Gastroesophageal sphincter (tissue), 4 donors: ENCODE data around the gene LAMA3. TPM values are rescaled to one million over a fixed set of nuclear protein-coding genes. Genes with fewer than 3 reads are reported as not detected.

ENCODE experiments used
- ATAC-seq: fragments of 150-250 bp; one replicate; pipeline ENCODE4 v1.9.1; 2016; ENCODE audit warnings: mild to moderate bottlenecking, moderate library complexity
- H3K27ac ChIP-seq, 4 donors: fragments of 200-600 bp; sonication (generic) in 3 of 4; 1 replicate in 3 of 4; 2 replicates in 1 of 4; pipeline ENCODE4 v1.5.1; 2016 to 2019
- H3K27me3 ChIP-seq: fragments of 200-600 bp; sonication (generic); one replicate; pipeline ENCODE4 v1.5.1; 2019
- H3K36me3 ChIP-seq, 2 donors: fragments of 200-600 bp; sonication (generic); one replicate each; pipeline ENCODE4 v1.5.1; 2019; ENCODE audit warnings: control low read depth in 1 of 2
- H3K4me1 ChIP-seq, 3 donors: fragments of 200-600 bp; sonication (generic); 1 replicate in 2 of 3; 2 replicates in 1 of 3; pipeline ENCODE4 v1.5.1; 2016 to 2019; ENCODE audit warnings: control low read depth in 2 of 3
- H3K4me3 ChIP-seq, 2 donors: fragments of 200-600 bp; sonication (generic); one replicate each; pipeline ENCODE4 v1.5.1; 2019; ENCODE audit warnings: mild to moderate bottlenecking in 1 of 2, moderate library complexity in 1 of 2
- H3K9me3 ChIP-seq, 3 donors: fragments of 200-600 bp; sonication (generic); one replicate each; pipeline ENCODE4 v1.5.1; 2017 to 2019; ENCODE audit warnings: control low read depth in 2 of 3
- CTCF ChIP-seq, 4 experiments: fragments of 200-600 bp in 2 of 4; fragments of 450-650 bp in 2 of 4; sonication (generic) in 1 of 4; IDR thresholded peaks; one replicate each; pipeline ENCODE4 v1.5.1; 2017 to 2019; ENCODE audit warnings: antibody characterized with exemption in 4 of 4, mild to moderate bottlenecking in 2 of 4, moderate library complexity in 2 of 4
- EP300 ChIP-seq: sonication (generic); formaldehyde crosslinking; IDR thresholded peaks from one replicate; pipeline ENCODE4 v1.6.1; 2017; ENCODE audit warnings: antibody characterized with exemption, mild to moderate bottlenecking
- POLR2A ChIP-seq, 2 donors: fragments of 450-650 bp; IDR thresholded peaks; one replicate each; pipeline ENCODE4 v1.6.1; 2017; ENCODE audit warnings: antibody characterized with exemption in 2 of 2, mild to moderate bottlenecking in 2 of 2, moderate library complexity in 1 of 2
- POLR2AphosphoS5 ChIP-seq: sonication (generic); formaldehyde crosslinking; IDR thresholded peaks from one replicate; pipeline ENCODE4 v1.6.1; 2017; ENCODE audit warnings: antibody characterized with exemption
- WGBS, 2 donors: methylation state at CpG; one replicate each; pipeline ENCODE4 v1.1.5; 2018; ENCODE audit warnings: low coverage in 1 of 2; 5-methylcytosine and 5-hydroxymethylcytosine counted together
- total RNA-seq, 4 donors: library from RNA; depleted of rRNA; stranded (reverse); fragments of >200 nt; gene quantifications; one replicate each; pipeline ENCODE4 v1.1.0, GENCODE V29; 2016

The LAMA3 gene
- total RNA-seq, 4 donors from 2014 or later, result 8.3 to 13.5 (median 9.5) TPM

DNA sequence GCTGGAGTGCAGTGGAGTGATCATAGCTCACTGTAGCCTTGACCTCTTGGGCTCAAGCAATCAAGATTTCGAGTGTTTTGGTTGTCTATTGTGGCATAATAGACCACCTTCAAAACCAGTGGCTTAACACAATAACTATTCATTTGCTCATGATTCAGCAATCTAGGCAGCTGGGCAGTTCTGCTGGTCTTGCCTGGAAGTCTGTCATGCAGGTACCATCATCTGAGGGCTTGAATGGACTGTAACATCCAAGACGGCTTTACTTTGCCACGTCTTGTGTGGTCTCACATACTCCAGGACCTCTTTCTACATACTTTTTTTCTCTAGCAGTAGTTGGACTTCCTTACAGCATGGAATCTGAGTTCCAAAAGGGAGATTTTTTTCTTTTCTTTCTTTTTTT is 13.4 kb upstream of the LAMA3 start:
- ATAC-seq, result no peak
- Histone ChIP-seq H3K9me3 (peaks cover 0 to 6% (median 0%) of the 10 kb centered on the region in 3 donors), H3K4me3 (no peak overlapping the region), H3K36me3 (no peaks in the 10 kb centered on the region), H3K27me3 (no peaks in the 10 kb centered on the region), H3K4me1 (no peaks in the 10 kb centered on the region), H3K27ac (no peak overlapping the region)
- 92 to 97% methylated on average over 2 to 3 of the region's 3 CpGs for WGBS, 2 donors
- TF ChIP-seq CTCF (IDR thresholded peaks at IDR 0.05), result no peak
- no peak for TF ChIP-seq EP300
- no peak for TF ChIP-seq POLR2A (IDR thresholded peaks at IDR 0.05)
- no peak for TF ChIP-seq POLR2AphosphoS5

GRCh38 chr18:23682045-23682444 is 7.2 kb upstream of the LAMA3 start:
- no peak for TF ChIP-seq POLR2AphosphoS5
- no peak for TF ChIP-seq POLR2A (IDR thresholded peaks at IDR 0.05)
- TF ChIP-seq CTCF (IDR thresholded peaks at IDR 0.05), result no peak
- no peak for TF ChIP-seq EP300
- ATAC-seq, result no peak
- WGBS, 2 donors, result 44 to 100% methylated on average over 2 of the region's 2 CpGs
- Histone ChIP-seq H3K27me3 (no peaks in the 10 kb centered on the region), H3K9me3 (no peaks in the 10 kb centered on the region), H3K36me3 (no peaks in the 10 kb centered on the region), H3K4me3 (no peak overlapping the region), H3K27ac (no peak overlapping the region), H3K4me1 (peaks cover 0 to 7% (median 0%) of the 10 kb centered on the region in 3 donors)

- WGBS, 2 donors, result 75 to 100% methylated on average over 1 of the region's 1 CpG
- no peaks in the 10 kb centered on the region for H3K9me3 ChIP-seq
- peaks cover 0 to 7% (median 0%) of the 10 kb centered on the region in 3 donors for H3K4me1 ChIP-seq
- H3K36me3 ChIP-seq, result no peaks in the 10 kb centered on the region
- TF ChIP-seq EP300 (no peak), POLR2A (IDR thresholded peaks at IDR 0.05) (no peak), POLR2AphosphoS5 (no peak), CTCF (IDR thresholded peaks at IDR 0.05) (no peak)
- no peaks in the 10 kb centered on the region for H3K27me3 ChIP-seq
- H3K4me3 ChIP-seq, result no peak overlapping the region
- no peak for ATAC-seq
- H3K27ac ChIP-seq, result no peak overlapping the region
These were observed 6.8 kb upstream of the LAMA3 start for GRCh38 chr18:23682472-23682871.

GRCh38 chr18:23683155-23683554 is 6.1 kb upstream of the LAMA3 start:
- no peaks in the 10 kb centered on the region for H3K9me3 ChIP-seq
- WGBS, 2 donors, result 72 to 87% methylated on average over 3 of the region's 3 CpGs
- H3K4me3 ChIP-seq, result no peak overlapping the region
- H3K27ac ChIP-seq, result no peak overlapping the region
- peaks cover 4% of the 10 kb centered on the region for H3K27me3 ChIP-seq
- H3K4me1 ChIP-seq, result peaks cover 0 to 7% (median 0%) of the 10 kb centered on the region in 3 donors
- no peaks in the 10 kb centered on the region for H3K36me3 ChIP-seq
- no peak for TF ChIP-seq POLR2A (IDR thresholded peaks at IDR 0.05)
- TF ChIP-seq EP300, result no peak
- TF ChIP-seq CTCF (IDR thresholded peaks at IDR 0.05), result no peak
- TF ChIP-seq POLR2AphosphoS5, result no peak
- no peak for ATAC-seq

DNA sequence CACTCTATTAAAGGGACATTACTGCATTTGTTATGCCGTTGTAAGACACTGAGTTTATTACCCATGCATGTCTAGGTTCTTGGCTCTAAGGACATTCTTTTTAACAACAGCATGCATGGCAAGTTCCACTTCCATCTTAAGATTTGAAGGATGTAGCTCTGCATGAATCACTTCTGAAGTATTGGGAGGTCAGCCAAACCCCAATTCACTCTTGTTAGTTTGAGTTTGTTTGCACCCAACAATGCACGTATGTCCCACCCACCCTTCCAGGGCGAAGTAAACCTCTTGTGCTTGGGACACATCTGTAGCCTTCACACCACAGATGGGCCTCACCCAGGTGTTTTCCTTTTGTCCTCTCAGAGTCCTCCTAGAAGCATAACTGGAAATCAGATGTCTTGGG is 5.6 kb upstream of the LAMA3 start:
- H3K9me3 ChIP-seq, result no peaks in the 10 kb centered on the region
- H3K27me3 ChIP-seq, result peaks cover 4% of the 10 kb centered on the region
- 50 to 67% methylated on average over 3 of the region's 3 CpGs for whole genome bisulfite sequencing, 2 donors
- no peak overlapping the region for H3K27ac ChIP-seq
- peaks cover 0 to 11% (median 1%) of the 10 kb centered on the region in 3 donors for H3K4me1 ChIP-seq
- no peak for ATAC-seq
- no peaks in the 10 kb centered on the region for H3K36me3 ChIP-seq
- no peak overlapping the region for H3K4me3 ChIP-seq
- TF ChIP-seq EP300 (no peak), CTCF (IDR thresholded peaks at IDR 0.05) (no peak), POLR2A (IDR thresholded peaks at IDR 0.05) (no peak), POLR2AphosphoS5 (no peak)
